HG02870 (cell line): Measurements from ENCODE around the gene SMIM26.
"Not testable (repeated sequence)": the region's sequence is repeated elsewhere in the genome, so short reads cannot be mapped to it uniquely, and the experiment has no call there.

Experiments
- ATAC-seq: cut with Tn5 transposase; IDR thresholded peaks from one replicate; pipeline ENCODE4 v1.9.1; 2021; ENCODE audit warnings: mild to moderate bottlenecking, moderate library complexity; ENCODE audit not compliant: unreplicated experiment

Gene SMIM26

GRCh38 chr20:18566892-18567738, at the start of gene SMIM26:
Gene SMIM26 (plus strand): TSS chr20:18567432. CDS start chr20:18567479, 47 bp downstream.
- peak; percentile 99 for ATAC-seq

GRCh38 chr20:18522066-18522465, 45.2 kb upstream of the SMIM26 start:
- ATAC-seq, result not testable (repeated sequence)

- no peak for ATAC-seq
Measured at GRCh38 chr20:18523066-18523465, 44.2 kb upstream of the SMIM26 start.

- no peak for ATAC-seq
Measured at GRCh38 chr20:18524646-18525045, 42.6 kb upstream of the SMIM26 start.

GRCh38 chr20:18526761-18527160, 40.5 kb upstream of the SMIM26 start:
- not testable (repeated sequence) for ATAC-seq

- ATAC-seq, result no peak
Measured at GRCh38 chr20:18527339-18527738, 39.9 kb upstream of the SMIM26 start.

- ATAC-seq, result no peak
Measured at GRCh38 chr20:18527836-18528235, 39.4 kb upstream of the SMIM26 start.

GRCh38 chr20:18529041-18529440, 38.2 kb upstream of the SMIM26 start:
- no peak for ATAC-seq

- no peak for ATAC-seq
Measured at GRCh38 chr20:18532626-18533025, 34.6 kb upstream of the SMIM26 start.

GRCh38 chr20:18533491-18533890, 33.7 kb upstream of the SMIM26 start:
- ATAC-seq, result no peak

- no peak for ATAC-seq
Measured at GRCh38 chr20:18533978-18534644, 33.1 kb upstream of the SMIM26 start.

GRCh38 chr20:18537651-18538050, 29.6 kb upstream of the SMIM26 start:
- no peak for ATAC-seq

- no peak for ATAC-seq
Measured at GRCh38 chr20:18541741-18542140, 25.5 kb upstream of the SMIM26 start.

- no peak for ATAC-seq
Measured at GRCh38 chr20:18543216-18543615, 24.0 kb upstream of the SMIM26 start.

- no peak for ATAC-seq
Measured at GRCh38 chr20:18543932-18544331, 23.3 kb upstream of the SMIM26 start.

- ATAC-seq, result no peak
Measured at GRCh38 chr20:18545566-18545965, 21.7 kb upstream of the SMIM26 start.

GRCh38 chr20:18548465-18548864, 18.8 kb upstream of the SMIM26 start:
- no peak for ATAC-seq

- no peak for ATAC-seq
Measured at GRCh38 chr20:18553746-18554145, 13.5 kb upstream of the SMIM26 start.

GRCh38 chr20:18567739-18568091, 483 bp downstream of the SMIM26 start:
- ATAC-seq, result peak; percentile 14

GRCh38 chr20:18571009-18571408, 3.8 kb downstream of the SMIM26 start:
- no peak for ATAC-seq

- ATAC-seq, result no peak
Measured at GRCh38 chr20:18571578-18571977, 4.3 kb downstream of the SMIM26 start.

- no peak for ATAC-seq
Measured at GRCh38 chr20:18577942-18578341, 10.7 kb downstream of the SMIM26 start.
